NOMO-1 treated with dmso at 0.1 percent for 144 hours (cell line): Measurements from ENCODE around the gene TRMO.

Experiments
- DNase-seq: peaks from one replicate; lab custom pipeline; 2025; ENCODE audit not compliant: unreplicated experiment; lab: John Stamatoyannopoulos, UW

TRMO gene

GRCh38 chr9:97905228-97905627, 17.1 kb downstream of the TRMO start:
- DNase-seq = no peak

DNA sequence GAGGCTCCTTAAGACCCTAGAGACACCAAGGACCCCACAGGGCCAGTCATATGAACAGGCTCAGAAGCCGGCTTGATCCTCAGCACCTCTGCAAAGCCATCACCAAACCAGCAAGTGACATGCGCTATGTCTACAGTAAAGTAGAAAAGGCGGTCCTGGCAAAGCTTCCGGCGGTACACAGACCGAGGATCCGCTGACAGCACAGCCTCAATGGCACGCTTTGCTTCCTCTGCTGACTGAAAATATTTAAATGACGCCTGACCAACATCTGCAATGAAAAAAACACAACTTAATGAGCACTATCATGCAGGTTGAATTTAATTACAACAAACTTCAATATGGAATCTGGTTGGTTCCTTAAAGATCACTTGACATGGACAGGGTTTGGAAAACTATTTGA, 17.6 kb downstream of the TRMO start:
- no peak for DNase-seq

DNA sequence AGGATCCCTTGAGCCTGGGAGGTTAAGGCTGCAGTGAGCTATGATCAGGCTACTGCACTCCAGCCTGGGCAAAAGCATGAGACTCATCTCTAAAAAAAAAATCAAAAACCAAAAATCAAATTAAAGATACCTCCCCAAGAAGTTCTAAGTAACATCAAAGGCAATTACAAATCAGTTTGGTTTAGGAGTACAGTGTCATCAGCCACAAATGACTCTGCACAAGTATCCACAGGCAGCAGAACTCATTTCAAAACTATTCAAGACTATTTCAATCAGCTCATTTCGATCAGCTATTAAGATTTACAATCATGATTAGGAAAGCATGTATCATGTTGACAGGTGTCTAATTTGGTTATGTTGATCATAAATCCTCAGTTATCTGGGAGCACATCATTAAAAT, 19.1 kb downstream of the TRMO start:
- DNase-seq = no peak

DNA sequence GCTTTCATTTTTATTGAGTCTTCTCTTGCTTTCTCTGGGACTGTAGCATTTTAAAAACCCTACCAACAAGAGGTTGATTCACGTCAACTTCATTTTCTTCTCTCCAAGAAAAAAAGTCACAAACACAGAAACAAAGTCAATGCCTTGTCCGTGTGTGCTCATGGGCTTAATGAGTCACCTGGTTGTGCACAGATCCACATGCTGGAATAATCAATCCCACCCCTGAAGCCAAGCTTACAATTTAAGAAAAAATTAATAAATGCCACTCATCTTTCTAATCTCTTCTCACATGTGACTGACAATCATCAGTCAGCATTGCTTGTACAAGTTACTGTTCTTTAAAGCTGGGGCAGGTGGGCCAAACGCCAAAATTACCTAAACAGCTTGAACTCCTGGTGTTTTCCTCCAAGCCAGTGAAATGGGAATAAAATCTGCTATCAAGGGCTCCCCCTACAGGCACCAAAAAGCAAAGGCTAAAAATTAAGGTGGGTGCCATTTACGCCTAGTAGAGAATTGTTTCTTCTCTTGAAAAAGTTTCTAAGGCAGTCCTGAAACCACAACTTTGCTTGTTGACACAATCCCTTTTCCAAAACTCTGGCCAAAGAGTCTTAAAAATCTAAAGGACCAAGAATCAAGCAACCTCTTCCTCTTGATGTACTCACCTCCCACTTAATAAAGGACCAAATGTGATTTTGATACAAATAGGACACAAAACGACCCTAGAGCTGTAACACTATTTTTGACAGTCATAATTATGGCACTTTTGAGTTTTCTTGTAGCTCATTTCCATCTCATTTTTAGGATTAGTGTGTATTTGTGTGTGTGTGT, 21.3 kb downstream of the TRMO start:
- DNase-seq = no peak

DNA sequence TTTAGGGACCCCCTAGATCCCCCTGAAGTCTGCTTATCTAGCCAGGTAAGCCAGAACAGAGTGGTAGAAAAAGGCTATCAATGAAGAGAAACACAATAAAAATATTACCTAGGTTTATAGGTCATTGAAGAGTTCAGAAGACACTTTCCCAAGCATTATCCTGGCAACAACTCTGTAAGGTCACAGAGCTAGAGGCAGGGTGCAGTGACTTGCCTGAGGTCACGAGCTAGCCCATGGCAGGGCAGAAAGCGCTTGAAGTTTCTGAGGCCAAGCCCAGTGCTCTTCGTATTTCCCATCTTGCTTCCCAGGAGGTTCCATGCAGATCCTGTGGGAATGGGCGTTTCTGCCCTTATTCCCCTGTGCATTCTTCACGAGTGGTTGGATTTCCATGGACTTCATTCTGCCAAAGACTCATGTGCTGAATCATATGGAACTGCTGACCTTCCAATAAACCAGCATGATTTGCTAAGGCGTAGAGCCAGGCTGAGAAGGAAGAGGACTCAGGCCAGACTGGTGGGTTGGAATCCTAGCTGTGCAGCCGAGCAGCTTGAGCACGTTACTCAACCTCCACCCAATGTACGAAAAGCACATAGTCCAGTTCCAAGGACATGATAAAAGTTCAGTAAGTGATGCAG, 22.1 kb downstream of the TRMO start:
- DNase-seq = no peak

DNA sequence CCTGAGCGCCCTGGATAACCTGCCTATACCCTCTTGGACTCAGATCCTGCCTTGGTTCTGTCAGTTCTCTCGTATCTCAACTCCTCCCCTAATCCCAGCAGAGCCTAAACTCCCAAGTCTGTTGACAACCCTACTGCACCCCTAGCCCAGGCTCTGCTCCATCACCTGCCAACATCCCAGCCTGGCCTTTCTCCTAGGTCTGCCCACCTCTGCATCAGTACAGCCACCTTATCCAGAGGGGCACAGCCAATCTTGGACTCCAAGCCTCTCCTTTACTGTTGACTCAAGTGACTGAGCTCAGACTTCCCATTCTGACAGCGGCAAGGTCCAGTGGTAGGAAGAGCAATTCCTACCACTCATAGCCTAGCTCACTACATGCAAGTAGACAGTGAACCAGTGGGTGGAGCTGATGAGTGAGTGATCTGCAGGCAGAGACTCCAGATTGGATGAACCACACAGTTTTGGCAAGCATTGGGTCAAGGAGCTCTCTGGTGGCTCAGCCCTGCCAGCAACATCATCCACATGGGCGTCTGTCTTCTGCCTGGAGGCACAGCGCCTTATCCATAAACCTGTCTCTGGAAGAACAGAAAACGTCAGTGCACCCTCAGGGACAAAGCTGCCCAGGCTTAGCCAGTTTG, 26.5 kb downstream of the TRMO start:
- DNase-seq = no peak

- DNase-seq = no peak
These were observed 27.1 kb downstream of the TRMO start for GRCh38 chr9:97895211-97895610.

- DNase-seq = no peak
These were observed 29.9 kb downstream of the TRMO start for GRCh38 chr9:97892421-97892820.

- no peak for DNase-seq
These were observed 30.6 kb downstream of the TRMO start for GRCh38 chr9:97891736-97892135.

- no peak for DNase-seq
These were observed 32.1 kb downstream of the TRMO start for GRCh38 chr9:97889941-97890887.

DNA sequence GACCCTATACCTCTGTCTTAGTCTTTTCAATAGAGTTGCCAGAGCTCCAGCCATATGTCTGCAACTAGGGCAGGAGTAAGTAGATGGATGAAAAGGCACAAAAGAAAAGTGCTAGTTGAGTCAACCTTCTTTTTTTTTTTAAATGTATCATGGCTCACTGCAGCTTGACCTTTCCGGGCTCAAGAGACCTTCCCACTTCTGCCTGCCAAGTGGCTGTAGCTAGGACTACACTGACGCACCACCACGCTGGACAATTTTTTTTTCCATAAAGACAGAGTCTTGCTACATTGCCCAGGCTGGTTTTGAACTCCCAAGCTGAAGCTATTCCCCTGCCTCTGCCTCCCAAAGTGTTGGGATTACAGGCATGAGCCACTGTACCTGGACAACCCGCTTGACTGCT, 42.0 kb downstream of the TRMO start:
- DNase-seq = no peak

DNA sequence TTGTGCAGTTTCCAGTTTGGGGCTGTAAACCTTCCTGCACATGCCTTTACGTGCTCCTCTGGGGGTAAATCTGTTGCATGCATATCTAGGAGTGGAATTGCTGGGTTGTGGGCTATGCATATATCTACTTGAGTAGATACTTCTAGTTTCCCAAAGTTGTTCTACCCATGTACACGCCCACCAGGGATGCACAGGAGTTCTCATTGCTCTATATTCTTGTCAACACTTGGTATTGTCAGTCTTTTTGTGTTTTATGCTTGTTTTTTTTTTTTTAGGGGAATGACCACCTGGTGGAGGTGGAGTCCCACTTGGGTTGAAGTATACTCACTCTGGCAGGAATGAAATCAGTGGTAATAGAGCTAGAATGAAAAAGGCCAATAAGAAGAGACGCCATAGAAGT, 46.2 kb downstream of the TRMO start:
- no peak for DNase-seq

DNA sequence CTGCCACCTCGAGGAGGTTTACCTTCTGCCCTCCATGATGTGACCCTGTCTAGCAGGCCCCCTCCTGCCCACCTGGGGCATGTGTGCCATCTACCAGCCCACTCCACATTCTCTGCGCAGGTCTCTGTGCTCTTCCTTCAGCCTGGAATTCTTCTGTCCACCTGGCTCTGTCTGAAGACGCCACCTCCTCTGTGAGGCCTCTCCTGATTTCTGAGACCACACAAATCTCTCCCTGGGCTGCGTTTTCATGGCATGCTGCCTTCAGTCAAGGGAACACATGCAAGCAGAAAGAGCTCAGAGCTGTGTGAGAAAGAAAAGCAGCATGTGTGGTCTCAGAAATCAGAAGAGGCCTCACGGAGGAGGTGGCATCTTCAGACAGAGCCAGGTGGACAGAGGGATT, 47.2 kb downstream of the TRMO start:
- no peak for DNase-seq

DNA sequence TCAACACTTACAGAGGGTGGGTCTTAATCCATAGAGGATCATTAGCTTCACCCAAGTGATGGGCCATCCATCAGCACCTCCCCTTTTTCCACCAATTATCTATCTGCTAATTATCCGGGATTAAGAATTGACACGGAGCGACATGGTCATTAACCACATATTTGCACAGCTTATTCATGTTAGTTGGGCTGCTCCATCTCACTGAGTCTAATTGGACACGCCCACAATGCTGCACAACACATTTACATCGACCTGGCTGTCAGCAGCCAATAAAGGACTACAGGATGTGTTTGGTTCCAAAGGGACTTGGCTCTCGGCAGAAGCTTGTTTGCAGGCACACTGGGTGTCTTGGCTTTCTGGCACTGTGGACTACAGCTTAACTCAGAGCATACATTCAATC, 47.7 kb downstream of the TRMO start:
- DNase-seq = no peak

DNA sequence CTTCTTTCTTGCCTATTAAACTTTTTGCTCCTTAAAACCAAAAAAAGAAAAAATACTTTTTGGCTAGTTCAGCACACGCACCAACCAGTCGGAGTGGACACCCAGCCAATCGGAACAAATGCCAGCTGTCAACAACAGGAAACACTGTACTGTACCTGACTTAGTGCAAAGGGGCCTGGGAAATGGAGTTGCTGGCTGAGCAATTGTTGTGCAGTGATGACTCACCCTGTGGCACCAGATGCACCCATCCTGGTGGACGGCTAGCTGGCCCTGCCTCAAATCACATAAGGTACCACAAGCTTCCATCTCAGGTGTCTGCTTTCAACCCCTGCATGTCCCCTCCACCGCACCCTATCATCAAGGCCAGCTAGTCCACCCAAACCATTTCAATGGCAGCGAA, 48.4 kb downstream of the TRMO start:
- DNase-seq = no peak

GRCh38 chr9:97873425-97873824, 48.9 kb downstream of the TRMO start:
- DNase-seq = no peak

- no peak for DNase-seq
These were observed 53.4 kb downstream of the TRMO start for GRCh38 chr9:97868859-97869258.

- DNase-seq = no peak
These were observed 55.5 kb downstream of the TRMO start for GRCh38 chr9:97866848-97867247.

- DNase-seq = no peak
These were observed 56.0 kb downstream of the TRMO start for GRCh38 chr9:97866300-97866699.

DNA sequence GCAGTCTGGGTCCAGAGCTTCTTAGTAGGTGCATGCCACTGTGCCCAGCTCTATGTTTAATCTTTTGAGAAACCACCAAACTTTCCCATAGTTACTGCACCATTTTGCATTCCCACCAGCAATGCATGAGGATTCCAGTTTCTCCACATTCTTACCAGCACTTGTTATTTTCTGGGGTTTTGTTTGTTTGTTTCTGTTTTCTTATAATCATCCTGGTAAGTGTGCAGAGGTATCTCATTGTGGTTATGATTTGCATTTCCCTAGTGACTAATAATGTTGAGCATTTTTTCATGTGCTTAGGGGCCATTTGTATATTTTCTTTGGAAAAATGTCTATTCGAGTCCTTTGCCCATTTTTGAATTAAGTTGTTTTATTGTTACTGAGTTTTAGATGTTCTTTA, 57.9 kb downstream of the TRMO start:
- DNase-seq = no peak

- DNase-seq = no peak
These were observed 59.0 kb downstream of the TRMO start for GRCh38 chr9:97863314-97863713.
